Measurements from ENCODE around the gene HIPK4. TPM values are rescaled to one million over a fixed set of nuclear protein-coding genes. Genes with fewer than 3 reads are reported as not detected.
"Not testable (repeated sequence)": the region's sequence is repeated elsewhere in the genome, so short reads cannot be mapped to it uniquely, and the experiment has no call there.

Gene HIPK4
- total and polyA plus RNA-seq, 4 donors: 0.02 to 0.17 TPM; not detected in 2

DNA sequence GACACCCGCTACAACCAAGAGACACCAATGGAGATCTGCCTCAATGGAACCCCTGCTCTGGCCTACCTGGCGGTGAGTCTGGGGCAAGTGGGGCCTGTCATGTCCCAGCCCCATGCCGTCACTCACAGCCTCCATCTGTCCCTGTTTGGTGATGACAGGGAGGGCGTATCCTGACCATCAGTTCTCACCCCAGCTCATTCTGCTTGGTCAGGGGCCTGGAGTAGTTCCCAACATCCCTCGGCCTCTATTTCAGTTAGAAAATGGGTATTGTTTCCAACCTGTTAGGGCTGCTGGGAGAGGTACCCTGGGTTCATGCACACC lies 18.2 kb downstream of the HIPK4 start (continued):
- TF ChIP-seq, protein P1, sequence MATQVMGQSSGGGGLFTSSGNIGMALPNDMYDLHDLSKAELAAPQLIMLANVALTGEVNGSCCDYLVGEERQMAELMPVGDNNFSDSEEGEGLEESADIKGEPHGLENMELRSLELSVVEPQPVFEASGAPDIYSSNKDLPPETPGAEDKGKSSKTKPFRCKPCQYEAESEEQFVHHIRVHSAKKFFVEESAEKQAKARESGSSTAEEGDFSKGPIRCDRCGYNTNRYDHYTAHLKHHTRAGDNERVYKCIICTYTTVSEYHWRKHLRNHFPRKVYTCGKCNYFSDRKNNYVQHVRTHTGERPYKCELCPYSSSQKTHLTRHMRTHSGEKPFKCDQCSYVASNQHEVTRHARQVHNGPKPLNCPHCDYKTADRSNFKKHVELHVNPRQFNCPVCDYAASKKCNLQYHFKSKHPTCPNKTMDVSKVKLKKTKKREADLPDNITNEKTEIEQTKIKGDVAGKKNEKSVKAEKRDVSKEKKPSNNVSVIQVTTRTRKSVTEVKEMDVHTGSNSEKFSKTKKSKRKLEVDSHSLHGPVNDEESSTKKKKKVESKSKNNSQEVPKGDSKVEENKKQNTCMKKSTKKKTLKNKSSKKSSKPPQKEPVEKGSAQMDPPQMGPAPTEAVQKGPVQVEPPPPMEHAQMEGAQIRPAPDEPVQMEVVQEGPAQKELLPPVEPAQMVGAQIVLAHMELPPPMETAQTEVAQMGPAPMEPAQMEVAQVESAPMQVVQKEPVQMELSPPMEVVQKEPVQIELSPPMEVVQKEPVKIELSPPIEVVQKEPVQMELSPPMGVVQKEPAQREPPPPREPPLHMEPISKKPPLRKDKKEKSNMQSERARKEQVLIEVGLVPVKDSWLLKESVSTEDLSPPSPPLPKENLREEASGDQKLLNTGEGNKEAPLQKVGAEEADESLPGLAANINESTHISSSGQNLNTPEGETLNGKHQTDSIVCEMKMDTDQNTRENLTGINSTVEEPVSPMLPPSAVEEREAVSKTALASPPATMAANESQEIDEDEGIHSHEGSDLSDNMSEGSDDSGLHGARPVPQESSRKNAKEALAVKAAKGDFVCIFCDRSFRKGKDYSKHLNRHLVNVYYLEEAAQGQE (IDR thresholded peaks at IDR 0.05): no peak

DNA sequence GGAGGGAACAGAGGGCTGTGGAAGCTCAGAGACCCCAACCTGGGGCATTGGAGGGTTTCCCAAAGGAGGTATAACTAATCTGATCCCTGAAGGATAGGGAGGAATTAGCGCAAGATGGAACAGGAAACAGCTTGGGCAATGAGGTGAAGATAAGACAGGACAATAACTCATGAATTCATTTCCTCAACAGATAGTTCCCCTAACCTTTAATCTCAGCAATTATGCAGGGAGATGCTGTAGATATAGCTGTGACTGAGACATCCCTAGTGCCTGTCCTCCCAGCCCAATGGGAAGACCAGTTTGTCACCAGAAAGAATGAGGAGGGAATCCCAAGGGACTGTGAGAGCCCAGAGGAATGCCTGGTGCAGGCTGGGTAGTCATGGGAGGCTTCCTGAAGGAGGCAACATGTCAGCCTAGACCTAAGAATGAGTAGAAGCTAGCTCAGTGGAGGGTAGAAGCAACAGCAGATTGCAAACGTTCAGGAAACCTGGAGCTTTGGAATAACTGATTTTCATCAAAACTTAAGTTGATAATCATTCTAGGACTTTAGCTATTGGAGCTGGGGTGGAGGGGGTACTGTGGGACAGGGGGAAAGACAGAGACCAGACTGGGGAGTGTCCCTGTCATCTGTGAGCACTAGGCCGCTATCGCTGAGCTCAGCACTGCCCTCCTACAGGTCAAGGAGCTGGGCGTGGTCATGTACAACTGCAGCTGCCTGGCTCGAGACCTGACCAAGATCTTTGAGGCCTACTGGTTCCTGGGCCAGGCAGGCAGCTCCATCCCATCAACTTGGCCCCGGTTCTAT lies 18.8 kb downstream of the HIPK4 start:
- 92% methylated on average over 7 of the region's 7 CpGs for WGBS
- no peaks in the 10 kb centered on the region for H3K4me1 ChIP-seq (ENCODE audit: control insufficient read depth in 4 of 4, insufficient read depth in 4 of 4, low read length in 3 of 4)
- H3K9me3 ChIP-seq (ENCODE audit: control insufficient read depth in 4 of 4, low read length in 3 of 4): no peaks in the 10 kb centered on the region
- no peak overlapping the region for H3K9ac ChIP-seq (ENCODE audit: low read depth in 1 of 2, low read length in 2 of 2)
- peaks cover 5 to 49% (median 18%) of the 10 kb centered on the region in 4 donors for H3K36me3 ChIP-seq (ENCODE audit: control insufficient read depth in 4 of 4, insufficient read depth in 3 of 4, low read depth in 1 of 4, low read length in 3 of 4)
- H3K27ac ChIP-seq (ENCODE audit: low read depth in 1 of 2, low read length in 2 of 2): no peak overlapping the region
- no peaks in the 10 kb centered on the region for H3K27me3 ChIP-seq (ENCODE audit: control insufficient read depth in 4 of 4, insufficient read depth in 4 of 4, low read length in 3 of 4)
- TF ChIP-seq, protein P2, sequence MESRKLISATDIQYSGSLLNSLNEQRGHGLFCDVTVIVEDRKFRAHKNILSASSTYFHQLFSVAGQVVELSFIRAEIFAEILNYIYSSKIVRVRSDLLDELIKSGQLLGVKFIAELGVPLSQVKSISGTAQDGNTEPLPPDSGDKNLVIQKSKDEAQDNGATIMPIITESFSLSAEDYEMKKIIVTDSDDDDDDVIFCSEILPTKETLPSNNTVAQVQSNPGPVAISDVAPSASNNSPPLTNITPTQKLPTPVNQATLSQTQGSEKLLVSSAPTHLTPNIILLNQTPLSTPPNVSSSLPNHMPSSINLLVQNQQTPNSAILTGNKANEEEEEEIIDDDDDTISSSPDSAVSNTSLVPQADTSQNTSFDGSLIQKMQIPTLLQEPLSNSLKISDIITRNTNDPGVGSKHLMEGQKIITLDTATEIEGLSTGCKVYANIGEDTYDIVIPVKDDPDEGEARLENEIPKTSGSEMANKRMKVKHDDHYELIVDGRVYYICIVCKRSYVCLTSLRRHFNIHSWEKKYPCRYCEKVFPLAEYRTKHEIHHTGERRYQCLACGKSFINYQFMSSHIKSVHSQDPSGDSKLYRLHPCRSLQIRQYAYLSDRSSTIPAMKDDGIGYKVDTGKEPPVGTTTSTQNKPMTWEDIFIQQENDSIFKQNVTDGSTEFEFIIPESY (IDR thresholded peaks at IDR 0.05): no peak
- DNase-seq (ENCODE audit: low spot score): no peak
- H3K4me3 ChIP-seq (ENCODE audit: low read depth in 1 of 3, low read length in 3 of 3): no peak overlapping the region

DNA sequence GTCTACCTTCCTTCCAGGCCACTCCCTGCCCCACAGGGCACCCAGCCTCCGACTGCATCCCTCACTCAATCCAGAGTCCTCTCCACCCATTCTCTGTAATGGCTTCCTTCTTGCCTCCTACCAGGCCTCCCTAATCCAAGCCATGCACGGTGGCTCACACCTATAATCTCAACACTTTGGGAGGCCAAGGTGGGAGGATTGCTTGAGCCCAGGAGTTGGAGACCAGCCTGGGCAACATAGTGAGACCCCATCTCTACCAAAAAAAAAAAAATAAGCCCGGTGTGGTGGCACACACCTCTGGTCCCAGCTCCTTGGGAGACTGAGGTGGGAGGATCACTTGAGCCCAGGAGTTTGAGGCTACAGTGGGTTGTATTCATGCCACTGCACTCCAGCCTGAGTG lies 19.7 kb downstream of the HIPK4 start:
- H3K27me3 ChIP-seq (ENCODE audit: control insufficient read depth in 4 of 4, insufficient read depth in 4 of 4, low read length in 3 of 4); H3K27ac ChIP-seq (ENCODE audit: low read depth in 1 of 2, low read length in 2 of 2); H3K9me3 ChIP-seq (ENCODE audit: control insufficient read depth in 4 of 4, low read length in 3 of 4); H3K9ac ChIP-seq (ENCODE audit: low read depth in 1 of 2, low read length in 2 of 2); H3K4me3 ChIP-seq (ENCODE audit: low read depth in 1 of 3, low read length in 3 of 3); DNase-seq (ENCODE audit: low spot score); H3K4me1 ChIP-seq (ENCODE audit: control insufficient read depth in 4 of 4, insufficient read depth in 4 of 4, low read length in 3 of 4): not testable (repeated sequence)
- 95% methylated on average over 3 of the region's 3 CpGs for WGBS
- peaks cover 5 to 46% (median 18%) of the 10 kb centered on the region in 4 donors for H3K36me3 ChIP-seq (ENCODE audit: control insufficient read depth in 4 of 4, insufficient read depth in 3 of 4, low read depth in 1 of 4, low read length in 3 of 4)

DNA sequence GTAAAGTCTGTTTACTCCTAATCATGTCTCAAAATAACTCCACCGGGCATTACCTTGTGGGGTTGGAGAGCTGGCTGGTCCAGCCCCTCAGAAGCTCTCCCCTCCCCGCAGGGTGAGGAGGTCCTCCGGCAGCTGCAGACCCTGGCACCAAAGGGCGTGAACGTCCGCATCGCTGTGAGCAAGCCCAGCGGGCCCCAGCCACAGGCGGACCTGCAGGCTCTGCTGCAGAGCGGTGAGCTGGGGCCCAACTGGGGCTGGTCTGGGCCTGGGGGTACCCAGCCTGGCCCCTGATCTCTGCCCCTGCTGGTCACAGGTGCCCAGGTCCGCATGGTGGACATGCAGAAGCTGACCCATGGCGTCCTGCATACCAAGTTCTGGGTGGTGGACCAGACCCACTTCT lies 20.2 kb downstream of the HIPK4 start:
- Histone ChIP-seq H3K4me3 (ENCODE audit: low read depth in 1 of 3, low read length in 3 of 3) (no peak overlapping the region), H3K9ac (ENCODE audit: low read depth in 1 of 2, low read length in 2 of 2) (no peak overlapping the region), H3K36me3 (ENCODE audit: control insufficient read depth in 4 of 4, insufficient read depth in 3 of 4, low read depth in 1 of 4, low read length in 3 of 4) (peaks cover 5 to 46% (median 18%) of the 10 kb centered on the region in 4 donors), H3K4me1 (ENCODE audit: control insufficient read depth in 4 of 4, insufficient read depth in 4 of 4, low read length in 3 of 4) (no peaks in the 10 kb centered on the region), H3K9me3 (ENCODE audit: control insufficient read depth in 4 of 4, low read length in 3 of 4) (no peaks in the 10 kb centered on the region), H3K27ac (ENCODE audit: low read depth in 1 of 2, low read length in 2 of 2) (no peak overlapping the region), H3K27me3 (ENCODE audit: control insufficient read depth in 4 of 4, insufficient read depth in 4 of 4, low read length in 3 of 4) (no peaks in the 10 kb centered on the region)
- DNase-seq (ENCODE audit: low spot score): no peak
- TF ChIP-seq, protein P1 (IDR thresholded peaks at IDR 0.05): no peak
- TF ChIP-seq GABPA (IDR thresholded peaks at IDR 0.05 in 1 of 2, conservative IDR thresholded peaks at IDR 0.05 in 1 of 2): no peak
- TF ChIP-seq NR2F2 (IDR thresholded peaks at IDR 0.05): no peak
- no peak for TF ChIP-seq FOXA1 (IDR thresholded peaks at IDR 0.05)
- 94% methylated on average over 12 of the region's 12 CpGs for WGBS

Data from liver (tissue), 9 donors.